Neural progenitor cell (in vitro differentiated cells): ENCODE measurements around the gene REM2. TPM values are rescaled to one million over a fixed set of nuclear protein-coding genes. Genes with fewer than 3 reads are reported as not detected.

Experiments
- DNase-seq: peaks from one replicate; pipeline ENCODE4 v3.0.0-alpha.2; 2016; ENCODE audit warnings: low spot score
- H2AFZ ChIP-seq: fragments of 200-600 bp; sonication (generic); replicated peaks from 2 replicates; pipeline ENCODE4 v1.6.1; 2016; ENCODE audit warnings: antibody characterized with exemption
- H3F3A ChIP-seq: fragments of 200-600 bp; sonication (generic); 2 replicates; pipeline ENCODE4 v1.6.1; 2016; ENCODE audit warnings: antibody characterized with exemption, low read depth
- H3K27ac ChIP-seq: fragments of 200-600 bp; sonication (generic); 2 replicates; pipeline ENCODE4 v1.5.1; 2016; ENCODE audit warnings: mild to moderate bottlenecking
- H3K27me3 ChIP-seq: fragments of 200-600 bp; sonication (generic); 2 replicates; pipeline ENCODE4 v1.6.1; 2016; ENCODE audit warnings: mild to moderate bottlenecking, moderate library complexity
- H3K36me3 ChIP-seq: fragments of 200-600 bp; sonication (generic); 2 replicates; pipeline ENCODE4 v1.5.1; 2016
- H3K4me1 ChIP-seq: fragments of 200-600 bp; sonication (generic); 2 replicates; pipeline ENCODE4 v1.6.1; 2016; ENCODE audit warnings: mixed run types
- H3K4me2 ChIP-seq: fragments of 200-600 bp; sonication (generic); 2 replicates; pipeline ENCODE4 v1.6.1; 2016
- H3K4me3 ChIP-seq: fragments of 200-600 bp; sonication (generic); 2 replicates; pipeline ENCODE4 v1.5.1; 2016
- H3K79me2 ChIP-seq: fragments of 200-600 bp; sonication (generic); 2 replicates; pipeline ENCODE4 v1.6.1; 2016; ENCODE audit warnings: low read depth
- H3K9ac ChIP-seq: fragments of 200-600 bp; sonication (generic); 2 replicates; pipeline ENCODE4 v1.6.1; 2016
- H3K9me3 ChIP-seq: fragments of 200-600 bp; sonication (generic); 2 replicates; pipeline ENCODE4 v1.5.1; 2016; ENCODE audit warnings: low read depth
- H4K20me1 ChIP-seq: fragments of 200-600 bp; sonication (generic); 2 replicates; pipeline ENCODE4 v1.6.1; 2016; ENCODE audit warnings: low read depth
- H3K27ac Mint-ChIP-seq: 3 replicates; pipeline ENCODE4 v1.8.0; 2021; ENCODE audit warnings: mixed read lengths
- H3K27me3 Mint-ChIP-seq: 2 replicates; pipeline ENCODE4 v1.8.0; 2022; ENCODE audit warnings: low read depth, mild to moderate bottlenecking, inconsistent platforms, moderate library complexity, mixed read lengths; ENCODE audit not compliant: insufficient read depth
- H3K36me3 Mint-ChIP-seq: 3 replicates; pipeline ENCODE4 v1.8.0; 2021; ENCODE audit warnings: mixed read lengths
- H3K4me1 Mint-ChIP-seq: 3 replicates; pipeline ENCODE4 v1.8.0; 2021; ENCODE audit warnings: mixed read lengths
- H3K4me3 Mint-ChIP-seq: 3 replicates; pipeline ENCODE4 v1.8.0; 2021; ENCODE audit warnings: mild to moderate bottlenecking, moderate library complexity, mixed read lengths
- H3K9me3 Mint-ChIP-seq: 3 replicates; pipeline ENCODE4 v1.8.0; 2020; ENCODE audit warnings: mixed read lengths
- CTCF ChIP-seq: fragments of 200-600 bp; sonication (generic); IDR thresholded peaks from 2 replicates; pipeline ENCODE4 v1.5.1; 2017; ENCODE audit warnings: antibody characterized with exemption, mild to moderate bottlenecking
- EZH2 ChIP-seq: fragments of 200-600 bp; sonication (generic); IDR thresholded peaks from 2 replicates; pipeline ENCODE4 v1.6.1; 2017; ENCODE audit warnings: antibody characterized with exemption, mild to moderate bottlenecking, moderate library complexity
- EZH2phosphoT487 ChIP-seq: fragments of 200-600 bp; sonication (generic); IDR thresholded peaks from 2 replicates; pipeline ENCODE4 v1.6.1; 2017; ENCODE audit warnings: antibody characterized with exemption
- small RNA-seq: library from RNA; depleted of rRNA; stranded (forward); fragments of <200 nt; gene quantifications from one replicate; pipeline ENCODE3, GENCODE V24; 2015
- total RNA-seq: library from RNA; depleted of rRNA; stranded (reverse); fragments of >200 nt; gene quantifications from 2 replicates; pipeline ENCODE4 v1.2.3, GENCODE V29; 2015; ENCODE audit warnings: low replicate concordance

REM2 gene
- total RNA-seq, 1 donor from 2014 or later: 1.7 TPM

GRCh38 chr14:22935156-22935555 is 52.1 kb downstream of the REM2 start:
- Histone ChIP-seq H3K36me3 (no peaks in the 10 kb centered on the region), H3K79me2 (no peaks in the 10 kb centered on the region), H3F3A (peaks cover 28% of the 10 kb centered on the region), H3K27me3 (no peaks in the 10 kb centered on the region), H4K20me1 (no peaks in the 10 kb centered on the region), H3K4me3 (no peak overlapping the region), H3K27ac (no peak overlapping the region), H2AFZ (no peak overlapping the region), H3K4me2 (no peak overlapping the region), H3K4me1 (peaks cover 4% of the 10 kb centered on the region), H3K9ac (no peak overlapping the region), H3K9me3 (no peaks in the 10 kb centered on the region)
- Mint-ChIP-seq H3K36me3 (peaks cover 9% of the 10 kb centered on the region), H3K4me3 (no peak overlapping the region), H3K27ac (no peak overlapping the region), H3K27me3 (peaks cover 3% of the 10 kb centered on the region), H3K4me1 (peaks cover 5% of the 10 kb centered on the region), H3K9me3 (no peaks in the 10 kb centered on the region)
- no peak for DNase-seq
- TF ChIP-seq EZH2phosphoT487 (no peak), CTCF (no peak), EZH2 (no peak)

Small RNA genes lying within 50 kb of the gene (small RNA-seq; reads per million reads assigned to genes)
- not detected for gene RF00019

Other genes with a start within 250 kb of the REM2 start
- gene OR6J1, start 238.9 kb upstream of the REM2 start, total RNA-seq: not detected in 2 replicates
- gene OXA1L, start 116.5 kb upstream of the REM2 start, total RNA-seq: 101 and 116 TPM in 2 replicates
- 2.8 and 5.6 TPM in 2 replicates for gene SLC7A7, start 67.8 kb upstream of the REM2 start, total RNA-seq
- gene MRPL52, start 53.3 kb upstream of the REM2 start, total RNA-seq: 28.1 and 71.5 TPM in 2 replicates
- gene MMP14, start 46.6 kb upstream of the REM2 start, total RNA-seq: 15.1 and 25.2 TPM in 2 replicates
- gene LRP10, start 11.5 kb upstream of the REM2 start, total RNA-seq: 0.92 and 4.2 TPM in 2 replicates
- gene RBM23, start 35.9 kb downstream of the REM2 start, total RNA-seq: 139 and 170 TPM in 2 replicates
- gene PRMT5, start 46.2 kb downstream of the REM2 start, total RNA-seq: 54.6 and 97.6 TPM in 2 replicates
- 93.3 and 103 TPM in 2 replicates for gene HAUS4, start 73.9 kb downstream of the REM2 start, total RNA-seq
- gene AJUBA, start 99.3 kb downstream of the REM2 start, total RNA-seq: 99.6 and 147 TPM in 2 replicates
- gene C14orf93, start 126.9 kb downstream of the REM2 start, total RNA-seq: 8.2 and 11.0 TPM in 2 replicates
- gene PSMB5, start 151.7 kb downstream of the REM2 start, total RNA-seq: 154 and 223 TPM in 2 replicates
- gene PSMB11, start 159.0 kb downstream of the REM2 start, total RNA-seq: not detected in 2 replicates
- gene CDH24, start 174.3 kb downstream of the REM2 start, total RNA-seq: 15.0 and 35.9 TPM in 2 replicates
- 184 and 215 TPM in 2 replicates for gene ACIN1, start 211.9 kb downstream of the REM2 start, total RNA-seq
- 32.0 and 37.5 TPM in 2 replicates for gene C14orf119, start 212.3 kb downstream of the REM2 start, total RNA-seq
- 0.06 TPM in 1 of 2 replicates, not detected in the other for gene CIROP, start 221.8 kb downstream of the REM2 start, total RNA-seq
- not detected in 2 replicates for gene CEBPE, start 236.0 kb downstream of the REM2 start, total RNA-seq